Endothelial cell of umbilical vein (primary cell): ENCODE results near the gene FMO5.

ENCODE experiments used
- CTCF ChIP-seq, 2 donors: IDR thresholded peaks; 1 replicate in 1 of 2; 2 replicates in 1 of 2; pipeline ENCODE4 v1.5.1; 2011; ENCODE audit warnings: low read length in 2 of 2, mild to moderate bottlenecking in 2 of 2, moderate library complexity in 2 of 2, control low read depth in 1 of 2, inconsistent platforms in 1 of 2, low read depth in 1 of 2; ENCODE audit not compliant: insufficient read depth in 1 of 2; ENCODE audit errors: extremely low read depth in 1 of 2
- MYC ChIP-seq: IDR thresholded peaks from one replicate; pipeline ENCODE4 v1.6.1; 2011; ENCODE audit warnings: mild to moderate bottlenecking, low read depth, low read length
- POLR2A ChIP-seq: IDR thresholded peaks from 2 replicates; pipeline ENCODE4 v1.6.1; 2012; ENCODE audit warnings: low read depth, mild to moderate bottlenecking, control low read depth, low read length
- POLR2AphosphoS5 ChIP-seq: IDR thresholded peaks from 2 replicates; pipeline ENCODE4 v1.6.1; 2012; ENCODE audit warnings: low read depth, mild to moderate bottlenecking, control low read depth, low read length, moderate library complexity; ENCODE audit not compliant: insufficient read depth

DNA sequence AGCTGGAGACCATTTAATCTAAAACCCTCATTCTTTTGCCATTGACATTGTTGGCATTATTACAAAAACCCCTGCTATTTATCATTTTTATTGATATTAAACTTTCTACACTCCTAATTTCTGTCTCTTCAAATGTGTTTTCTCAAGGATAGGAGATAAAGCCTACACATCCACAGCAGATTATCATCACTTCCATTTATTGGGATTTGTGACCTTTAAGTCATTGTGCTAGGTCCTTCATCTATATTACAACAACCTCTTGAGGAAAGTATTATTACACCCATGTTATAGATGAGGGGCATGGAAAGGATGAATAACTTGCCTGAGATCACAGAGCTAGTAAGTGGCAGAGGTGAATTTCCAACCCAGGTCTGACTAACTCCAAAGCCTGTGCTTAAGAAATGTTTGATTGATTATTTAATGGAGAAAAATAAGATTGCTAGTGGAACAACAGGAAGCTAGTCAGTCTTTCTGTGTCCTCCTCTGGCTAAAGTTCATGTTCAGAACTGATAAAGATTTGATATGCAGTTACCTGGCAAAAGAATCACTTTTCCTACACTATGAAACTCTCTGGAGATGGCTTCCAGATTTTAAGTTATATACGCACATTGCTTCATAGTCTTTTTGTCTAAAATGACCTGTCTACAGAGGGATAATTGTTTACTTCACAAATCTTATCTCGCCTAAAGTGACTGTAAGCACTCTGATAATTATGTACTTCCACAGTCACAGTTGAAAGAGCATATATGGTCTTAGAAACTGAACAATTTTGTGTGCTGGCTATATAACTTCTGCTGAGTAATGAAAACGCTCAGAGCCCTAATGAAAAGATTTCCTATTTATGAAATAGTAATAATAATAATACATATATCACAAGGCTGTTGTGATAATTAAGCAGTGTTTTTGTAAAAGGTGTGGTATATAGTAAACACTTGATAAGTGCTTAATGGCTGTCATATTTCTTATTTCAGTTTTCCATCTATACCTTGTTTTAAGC lies 15.0 kb downstream of the FMO5 start:
- TF ChIP-seq MYC: no peak
- no peak for TF ChIP-seq POLR2A
- TF ChIP-seq CTCF (IDR thresholded peaks at IDR 0.05; ENCODE audit: extremely low read depth in 1 of 2, insufficient read depth in 1 of 2, low read depth in 1 of 2, low read length in 2 of 2): no peak
- no peak for TF ChIP-seq POLR2AphosphoS5
